Caki2 (cell line): Measurements from ENCODE around the gene PROKR1. TPM values are rescaled to one million over a fixed set of nuclear protein-coding genes. Genes with fewer than 3 reads are reported as not detected.
"Not testable (repeated sequence)": the region's sequence is repeated elsewhere in the genome, so short reads cannot be mapped to it uniquely, and the experiment has no call there.

Source experiments
- DNase-seq: peaks from one replicate; pipeline ENCODE4 v3.0.0-alpha.2; 2015; ENCODE audit warnings: low read depth
- in situ Hi-C: cut with HindIII; loops from 2 replicates; pipeline ENCODE4 v1.10.0; 2016; ENCODE audit warnings: low sequenced_read_pairs, low pct_unique_long_range_greater_than_20kb, mixed read lengths
- total RNA-seq: library from RNA; depleted of rRNA; stranded (reverse); fragments of >200 nt; shearing (Covaris generic); gene quantifications from 2 replicates; pipeline ENCODE4 v1.2.3, GENCODE V29; 2014; ENCODE audit warnings: low replicate concordance; rRNA removed

The PROKR1 gene
- not detected in 2 replicates for total RNA-seq

DNA sequence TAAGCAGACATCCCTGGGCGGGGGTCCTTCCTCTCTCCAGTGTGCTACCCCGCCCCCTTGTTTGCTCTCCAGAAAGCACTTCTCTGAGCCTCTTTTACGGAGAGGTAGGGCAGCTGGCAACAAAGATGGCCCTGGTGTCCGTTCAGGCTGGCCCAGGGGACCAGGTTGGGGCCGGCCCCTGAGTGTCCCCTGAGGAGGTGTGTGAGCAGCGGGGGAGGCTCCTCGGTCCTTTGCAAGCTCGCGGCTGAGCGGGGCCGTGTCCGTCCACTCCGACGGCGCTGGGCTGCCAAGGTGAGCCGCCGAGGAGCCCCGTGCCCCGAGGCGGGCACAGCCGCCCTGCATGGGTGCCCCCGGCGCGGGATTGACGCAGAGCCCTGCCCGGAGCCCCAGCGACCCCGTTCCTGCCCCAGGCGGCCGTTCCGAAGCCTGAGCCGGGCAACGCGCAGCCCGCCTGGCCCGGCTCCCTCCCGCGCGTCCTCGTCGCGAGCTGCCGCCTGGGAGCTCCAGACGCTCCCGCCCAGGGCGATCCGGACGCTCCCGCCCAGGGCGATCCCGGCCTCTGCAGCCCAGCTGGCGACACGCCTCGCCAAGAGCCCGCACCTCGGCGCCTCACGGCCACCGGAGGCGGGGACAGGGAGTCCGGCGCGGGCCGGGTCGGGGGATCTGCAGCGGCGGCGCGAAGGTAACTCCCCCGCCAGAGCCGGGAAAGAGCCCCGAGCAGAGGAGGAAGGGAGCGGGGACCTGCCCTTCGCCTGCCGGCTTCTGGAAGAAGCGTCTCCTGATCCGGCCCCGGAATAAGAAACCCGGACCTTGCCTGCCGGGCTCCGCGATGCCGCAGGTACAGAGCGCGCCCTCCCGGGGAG, at the start of gene PROKR1:
Gene PROKR1 (plus strand): TSS at position 569 of the 863 bp plus-strand sequence. CDS start 2,243 bp downstream, outside the sequence.
- in situ Hi-C loops, result no loop called here
- peak; percentile 16 for DNase-seq

DNA sequence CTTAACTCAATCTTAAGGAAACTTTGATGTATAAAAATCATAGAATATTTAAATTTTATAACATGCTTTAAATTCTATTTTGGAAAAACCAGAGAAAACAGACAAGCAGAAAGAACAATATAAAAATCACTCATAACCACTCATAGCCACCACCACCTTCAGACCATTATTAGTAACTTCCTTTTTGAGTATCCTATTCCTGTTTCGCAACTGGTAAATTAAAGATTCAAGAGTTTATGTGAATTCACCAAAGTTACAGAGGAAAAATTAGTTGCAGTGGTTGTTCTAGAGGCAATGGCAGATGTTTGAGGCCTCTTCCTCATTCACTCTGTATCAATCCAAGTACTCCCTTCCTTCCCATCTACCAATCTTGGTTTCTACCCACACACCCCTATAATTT, 49.3 kb upstream of the PROKR1 start:
- DNase-seq, result no peak
- in situ Hi-C loops, result no loop called here

DNA sequence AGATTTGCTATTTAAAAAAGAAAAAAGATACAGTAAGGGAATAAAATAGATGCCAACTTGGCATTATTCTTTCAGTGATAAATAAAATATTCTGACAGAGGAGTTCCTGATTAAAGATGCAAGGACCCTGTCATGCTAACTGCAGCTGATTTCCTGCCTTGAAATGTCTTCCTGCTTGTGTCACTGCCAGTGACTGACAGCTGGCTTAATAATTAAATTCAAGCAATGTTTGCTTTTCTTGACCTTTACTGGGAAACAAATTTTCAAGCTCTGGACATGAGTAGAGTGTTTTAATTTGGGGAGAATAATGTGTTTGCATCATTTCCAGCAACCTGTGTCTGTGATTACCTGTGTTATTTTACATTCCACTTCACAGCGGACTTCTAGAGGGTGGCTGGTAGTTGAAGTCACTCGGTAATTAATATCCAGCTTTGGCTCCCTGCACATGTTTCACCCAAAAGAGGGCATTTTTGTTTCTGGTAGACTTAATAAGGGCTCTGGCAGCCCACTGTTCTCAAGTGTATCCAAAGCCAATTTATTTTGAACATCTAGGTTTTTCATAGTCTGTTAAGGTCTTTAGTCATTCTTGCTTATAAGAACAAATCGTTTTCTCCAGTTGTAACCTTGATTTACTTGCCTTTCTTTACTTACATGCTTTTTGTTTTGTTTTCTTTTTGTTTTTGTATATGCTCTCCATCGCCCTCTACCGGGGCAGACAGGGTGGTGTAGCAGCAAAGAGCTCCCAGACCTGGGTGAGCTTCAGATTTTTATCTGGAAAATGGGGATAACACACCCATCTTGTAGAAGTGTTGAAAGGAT, 48.5 kb upstream of the PROKR1 start:
- in situ Hi-C loops, result no loop called here
- DNase-seq, result peak; percentile 42

DNA sequence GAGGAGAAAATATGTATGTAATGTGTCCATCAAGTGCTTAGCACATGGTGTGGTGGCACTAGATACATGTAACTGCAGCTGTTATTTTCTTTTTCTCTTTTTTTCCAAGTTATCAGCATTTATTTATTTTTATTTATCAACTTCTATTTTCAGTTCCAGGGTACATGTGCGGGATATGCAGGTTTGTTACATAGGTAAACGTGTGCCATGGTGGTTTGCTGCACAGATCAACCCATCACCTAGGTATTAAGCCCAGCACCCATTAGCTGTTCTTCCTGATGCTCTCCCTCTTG, 47.9 kb upstream of the PROKR1 start:
- DNase-seq, in situ Hi-C loops: not testable (repeated sequence)

DNA sequence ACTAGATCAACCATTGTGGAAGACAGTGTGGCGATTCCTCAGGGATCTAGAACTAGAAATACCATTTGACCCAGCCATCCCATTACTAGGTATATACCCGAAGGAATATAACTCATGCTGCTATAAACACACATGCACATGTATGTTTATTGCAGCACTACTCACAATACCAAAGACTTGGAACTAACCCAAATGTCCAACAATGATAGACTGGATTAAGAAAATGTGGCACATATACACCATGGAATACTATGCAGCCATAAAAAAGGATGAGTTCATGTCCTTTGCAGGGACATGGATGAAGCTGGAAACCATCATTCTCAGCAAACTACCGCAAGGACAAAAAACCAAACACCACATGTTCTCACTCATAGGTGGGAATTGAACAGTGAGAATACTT, 42.9 kb upstream of the PROKR1 start:
- in situ Hi-C loops, DNase-seq: not testable (repeated sequence)

DNA sequence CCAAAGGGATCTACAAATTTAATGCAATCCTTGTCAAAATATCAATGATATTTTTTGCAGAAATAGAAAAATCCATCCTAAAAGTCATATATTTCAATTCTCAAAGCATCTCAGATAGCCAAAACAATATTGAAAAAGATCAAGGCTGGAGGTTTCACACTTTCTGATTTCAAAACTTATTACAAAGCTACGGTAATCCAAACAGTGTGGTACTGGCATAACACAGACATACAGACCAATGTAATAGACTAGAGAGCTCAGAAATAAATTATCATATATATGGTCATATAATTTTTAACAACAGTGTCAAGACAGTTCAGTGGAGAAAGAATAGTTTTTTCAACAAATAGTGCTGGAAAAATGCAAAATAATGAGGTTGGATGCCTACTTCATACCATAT, 40.3 kb upstream of the PROKR1 start:
- DNase-seq, result no peak
- in situ Hi-C loops, result no loop called here

DNA sequence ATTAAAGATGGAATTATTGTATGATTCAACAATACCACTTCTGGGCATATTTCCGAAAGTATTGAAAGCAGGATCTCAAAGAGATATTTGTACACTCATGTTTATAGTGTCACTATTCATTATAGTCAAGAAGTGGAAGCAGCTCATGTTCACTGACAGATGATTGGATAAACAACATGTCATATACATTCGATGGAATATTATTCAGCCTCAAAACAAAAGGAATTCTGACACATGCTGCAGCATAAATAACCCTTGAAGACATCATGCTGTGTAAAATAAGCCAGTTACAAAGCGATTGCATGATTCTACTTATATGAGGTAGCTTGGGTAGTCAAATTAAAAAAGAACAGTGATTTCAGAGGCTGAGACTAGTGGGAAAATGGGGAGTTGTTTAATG, 39.3 kb upstream of the PROKR1 start:
- in situ Hi-C loops, result no loop called here

DNA sequence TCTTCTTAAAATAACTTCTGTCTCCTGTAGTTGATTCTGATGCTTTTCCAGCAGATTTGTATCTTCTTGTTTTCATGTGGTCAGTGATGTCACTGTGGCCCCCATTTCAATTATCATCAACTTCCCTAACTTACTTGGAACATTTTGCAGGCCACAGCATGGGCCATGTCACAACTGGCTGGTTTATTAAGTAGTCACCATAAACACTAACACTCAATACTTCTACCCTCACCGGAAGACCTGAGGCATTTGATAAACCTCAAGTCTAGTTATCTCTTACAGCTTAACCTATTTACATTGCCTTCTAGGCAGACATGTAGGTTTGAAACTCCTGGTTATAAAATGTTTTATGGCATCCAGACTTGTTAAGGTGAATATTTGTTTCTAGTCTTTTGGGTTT, 37.4 kb upstream of the PROKR1 start:
- in situ Hi-C loops, result no loop called here
- DNase-seq, result no peak

More for the DNA sequence above, 39.3 kb upstream of the PROKR1 start:
- DNase-seq, result no peak

DNA sequence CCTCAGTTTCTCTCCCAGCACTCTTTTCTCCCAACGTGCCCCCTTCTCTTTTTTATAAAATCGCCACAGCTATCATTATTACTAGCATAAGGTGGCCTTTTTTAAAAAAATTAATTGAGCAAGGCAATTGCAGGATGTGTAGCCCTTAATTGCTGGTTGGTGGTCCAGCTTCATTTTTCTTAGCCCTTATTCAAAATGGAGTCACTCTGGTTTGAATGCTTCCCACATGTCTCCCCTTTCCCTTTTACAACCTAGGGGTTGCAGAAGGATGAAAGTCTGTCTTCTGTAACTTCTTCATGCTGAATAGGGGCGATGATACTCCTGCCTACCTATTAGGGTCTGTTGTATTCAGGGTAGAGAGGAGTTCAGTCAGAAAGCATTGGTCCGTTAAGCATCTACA, 36.6 kb upstream of the PROKR1 start:
- in situ Hi-C loops, result no loop called here
- no peak for DNase-seq

DNA sequence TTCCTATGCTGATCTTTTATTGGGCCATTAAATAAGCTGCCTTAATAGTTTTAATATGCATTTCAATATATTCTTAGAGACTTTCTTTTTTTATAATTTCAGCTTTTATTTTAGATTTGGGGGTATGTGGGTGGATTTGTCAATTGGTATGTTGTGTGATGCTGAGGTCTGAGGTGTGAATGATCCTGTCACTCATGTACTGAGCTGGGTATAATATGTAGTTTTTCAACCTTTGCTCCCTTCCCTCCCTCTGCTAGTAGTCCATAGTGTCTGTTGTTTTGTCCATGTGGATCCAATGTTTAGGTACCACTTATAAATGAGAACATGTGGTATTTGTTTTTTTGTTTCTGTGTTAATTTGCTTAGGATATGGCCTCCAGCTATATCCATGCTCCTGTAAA, 35.5 kb upstream of the PROKR1 start:
- in situ Hi-C loops, result no loop called here
- no peak for DNase-seq

DNA sequence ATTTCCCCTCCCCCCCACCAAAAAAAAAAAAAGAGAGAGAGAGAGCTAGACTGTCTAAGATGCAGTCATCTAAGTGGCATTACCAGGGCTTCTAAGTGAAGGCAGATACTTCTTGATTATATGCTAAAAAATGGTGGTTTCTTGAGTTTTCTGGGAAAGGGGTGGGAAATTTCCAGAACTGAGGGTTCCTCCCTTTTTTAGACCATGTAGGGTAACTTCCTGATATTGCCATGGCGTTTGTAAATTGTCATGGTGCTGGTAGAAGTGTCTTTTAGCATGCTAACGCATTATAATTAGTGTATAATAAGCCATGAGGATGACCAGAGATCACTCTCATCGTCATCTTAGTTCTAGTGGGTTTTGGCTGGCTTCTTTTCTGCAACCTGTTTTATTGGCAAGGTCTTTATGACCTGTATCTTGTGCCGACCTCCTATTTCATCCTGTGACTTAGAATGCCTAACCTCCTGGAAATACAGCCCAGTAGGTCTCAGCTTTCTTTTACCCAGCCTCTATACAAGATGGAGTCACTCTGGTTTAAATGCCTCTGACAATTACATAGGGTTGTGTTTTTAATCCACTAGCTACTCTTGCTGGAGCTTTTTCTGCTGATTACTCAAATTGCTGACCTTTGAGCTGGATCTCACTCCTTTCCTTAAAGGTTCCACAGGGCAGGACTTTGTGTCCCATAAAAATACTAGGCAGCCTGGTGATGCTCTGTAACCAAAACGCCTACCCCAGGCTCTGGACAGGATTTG, 30.4 kb upstream of the PROKR1 start:
- no peak for DNase-seq
- in situ Hi-C loops, result no loop called here

DNA sequence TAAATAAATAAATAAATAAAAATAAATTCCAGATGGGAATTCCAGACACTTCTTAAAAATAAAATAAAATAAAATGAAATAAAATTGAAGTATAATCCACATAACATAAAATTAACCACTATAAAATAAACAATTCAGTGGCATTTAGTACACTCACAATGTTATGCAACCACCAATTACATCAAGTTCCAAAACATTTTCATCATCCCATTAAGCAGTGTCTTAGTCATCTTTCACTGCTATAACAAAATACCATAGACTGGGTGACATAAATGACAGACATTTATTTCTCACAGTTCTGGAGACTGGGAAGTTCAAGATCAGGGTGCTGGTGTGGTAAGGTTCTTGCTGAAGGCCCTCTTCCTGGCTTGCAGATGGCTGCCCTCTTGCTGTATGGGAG, 22.6 kb upstream of the PROKR1 start:
- in situ Hi-C loops, result no loop called here
- no peak for DNase-seq

DNA sequence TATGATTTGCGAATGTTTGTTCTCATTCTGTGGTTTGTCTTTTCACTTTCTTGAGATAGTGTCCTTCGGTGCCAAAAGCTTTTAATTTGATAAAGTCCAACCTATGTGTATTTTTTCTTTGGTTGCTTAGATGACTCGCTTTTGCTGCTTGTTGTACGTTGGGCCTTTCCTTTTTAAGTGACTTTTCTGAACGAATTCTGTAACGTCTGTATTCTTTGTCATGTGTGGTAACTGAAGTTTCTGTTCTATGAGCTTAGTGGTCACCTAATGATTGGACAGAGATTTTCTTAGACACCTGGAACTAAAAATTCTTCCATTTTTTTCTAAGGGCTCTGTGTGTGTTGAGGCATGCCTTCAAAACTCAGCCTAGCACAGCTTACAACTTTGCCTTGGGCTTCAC, 19.6 kb upstream of the PROKR1 start:
- in situ Hi-C loops, result no loop called here
- no peak for DNase-seq

DNA sequence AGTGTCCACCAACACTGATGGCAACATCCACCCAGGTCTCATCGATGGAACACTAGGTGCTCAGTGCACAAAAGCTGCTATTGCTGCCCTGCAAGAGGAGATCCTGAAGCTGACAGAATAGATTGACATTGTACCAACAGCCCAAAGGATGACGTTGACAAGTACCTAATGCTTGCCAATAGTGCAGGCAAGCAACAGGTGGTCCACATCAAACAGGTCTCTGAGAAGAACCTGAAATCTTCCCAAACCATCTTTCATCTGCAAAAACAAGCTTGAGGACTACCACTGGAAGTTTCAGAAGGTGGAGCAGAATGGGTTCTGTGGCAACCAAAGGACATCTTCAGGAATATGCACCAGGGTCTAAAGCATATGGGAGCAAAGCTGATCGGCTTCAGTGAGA, 15.8 kb upstream of the PROKR1 start:
- in situ Hi-C loops, result no loop called here
- DNase-seq, result no peak

DNA sequence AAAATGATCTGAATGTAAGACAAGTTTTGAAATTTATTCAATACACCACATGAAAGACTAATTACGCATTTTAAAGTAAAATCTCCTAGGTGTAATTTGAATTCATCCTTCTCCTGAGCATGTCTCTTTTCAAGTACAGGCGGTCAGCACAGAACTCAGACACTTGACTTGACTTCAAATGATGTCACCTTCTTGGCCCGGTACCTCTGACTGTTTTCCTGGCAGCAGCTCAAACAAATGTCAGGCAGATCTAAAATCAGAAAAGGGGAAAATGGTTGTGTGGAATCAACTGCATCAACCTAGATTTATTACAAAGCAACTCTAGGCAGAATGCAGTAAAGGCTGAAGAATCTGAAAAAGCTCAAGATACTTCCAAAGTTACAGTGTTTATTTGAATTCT, 11.4 kb upstream of the PROKR1 start:
- no peak for DNase-seq
- in situ Hi-C loops, result no loop called here

DNA sequence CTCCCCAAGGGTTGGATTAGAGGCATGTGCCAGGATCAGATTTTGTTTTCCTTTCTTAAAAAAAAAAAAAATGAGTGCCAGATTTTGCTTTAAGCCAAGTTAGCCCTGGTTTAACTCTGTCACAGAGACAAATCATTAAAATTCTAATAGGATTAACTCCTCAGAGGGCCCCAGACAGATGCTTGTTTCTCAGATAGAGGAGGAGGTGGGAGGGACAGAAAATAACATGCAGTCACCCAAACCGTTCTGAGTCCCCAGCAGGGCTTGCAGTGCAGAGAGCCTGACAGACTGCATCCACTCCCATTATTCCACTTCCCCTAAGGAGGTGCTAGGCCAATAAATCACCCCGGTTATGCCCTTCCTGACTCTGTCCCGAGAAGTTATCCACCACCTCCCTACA, 6.3 kb upstream of the PROKR1 start:
- in situ Hi-C loops, result no loop called here
- no peak for DNase-seq

DNA sequence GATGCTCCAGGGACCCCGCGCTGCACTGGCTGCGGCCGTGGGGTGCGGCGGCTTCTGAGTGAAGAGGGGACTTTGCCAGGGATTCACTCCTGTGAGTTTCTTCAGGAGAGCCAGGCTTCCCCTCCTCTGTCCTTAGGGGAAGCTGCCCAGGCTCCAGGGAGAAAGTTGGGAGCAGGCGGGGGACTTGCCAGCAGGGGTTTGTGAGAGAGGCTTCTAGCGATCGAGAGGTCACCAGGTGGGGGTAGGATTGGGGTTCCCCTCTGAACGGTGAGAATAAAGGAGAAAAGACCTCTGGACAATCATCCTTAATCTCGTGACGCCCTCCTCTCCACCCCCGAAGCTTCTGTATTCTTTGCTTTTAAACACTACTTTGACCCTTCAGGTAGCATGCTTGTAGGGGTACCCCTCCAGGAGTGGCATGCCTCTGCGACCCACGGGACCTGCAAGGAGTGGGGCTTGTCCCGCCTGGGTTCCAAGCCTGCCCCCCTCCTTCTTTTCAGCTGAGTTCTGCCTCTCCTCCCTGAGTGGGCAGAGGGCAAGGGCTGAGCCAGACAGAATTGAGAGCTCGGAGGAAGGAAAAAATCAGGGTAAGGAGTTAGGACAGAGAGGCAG, 601 bp downstream of the PROKR1 start:
- in situ Hi-C loops, result no loop called here
- DNase-seq, result no peak

DNA sequence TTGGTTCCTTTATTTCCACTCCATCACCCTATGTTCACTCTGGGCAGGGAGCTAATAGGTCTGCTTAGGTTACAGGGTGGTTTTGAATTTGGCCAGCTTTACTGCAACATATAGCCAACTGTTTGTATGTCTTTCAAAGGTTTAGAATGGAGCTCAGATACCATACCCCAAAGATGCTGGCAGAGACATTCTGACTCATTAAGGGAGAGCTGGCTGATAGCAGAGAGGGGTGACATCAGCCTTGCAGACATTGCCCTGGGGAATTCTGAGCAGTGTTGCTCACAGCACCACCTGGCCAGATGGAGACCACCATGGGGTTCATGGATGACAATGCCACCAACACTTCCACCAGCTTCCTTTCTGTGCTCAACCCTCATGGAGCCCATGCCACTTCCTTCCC, 2.1 kb downstream of the PROKR1 start:
- in situ Hi-C loops, result no loop called here
- no peak for DNase-seq
